GM19099 (cell line): ENCODE measurements around the gene TOR4A.

ENCODE experiments used
- POLR2A ChIP-seq: IDR thresholded peaks from 3 replicates; pipeline ENCODE4 v1.6.1; 2011; ENCODE audit warnings: low read depth; ENCODE audit not compliant: insufficient read length; ENCODE audit errors: extremely low read depth

Gene TOR4A

GRCh38 chr9:137319011-137319738 lies 41.6 kb downstream of the TOR4A start:
- no peak for TF ChIP-seq POLR2A

- TF ChIP-seq POLR2A: no peak
These were observed 42.4 kb downstream of the TOR4A start for GRCh38 chr9:137319739-137320551.

GRCh38 chr9:137320555-137321384 lies 43.2 kb downstream of the TOR4A start:
- TF ChIP-seq POLR2A: no peak

GRCh38 chr9:137321726-137322361 lies 44.3 kb downstream of the TOR4A start:
- TF ChIP-seq POLR2A: no peak

GRCh38 chr9:137323531-137324331 lies 46.2 kb downstream of the TOR4A start:
- no peak for TF ChIP-seq POLR2A

- no peak for TF ChIP-seq POLR2A
These were observed 47.6 kb downstream of the TOR4A start for GRCh38 chr9:137325124-137325523.

- no peak for TF ChIP-seq POLR2A
These were observed 48.3 kb downstream of the TOR4A start for GRCh38 chr9:137325799-137326198.

- no peak for TF ChIP-seq POLR2A
These were observed 49.0 kb downstream of the TOR4A start for GRCh38 chr9:137326445-137327065.

- TF ChIP-seq POLR2A: no peak
These were observed 53.2 kb downstream of the TOR4A start for GRCh38 chr9:137330689-137331088.

- no peak for TF ChIP-seq POLR2A
These were observed 54.4 kb downstream of the TOR4A start for GRCh38 chr9:137331929-137332328.
